Activated CD8-positive, alpha-beta memory T cell treated with anti-CD3 and anti-CD28 coated beads, Interleukin-2, amount 50 U/mL, for 1 hour (primary cell): ENCODE results near the gene HBQ1.
"Not testable (repeated sequence)": the region's sequence is repeated elsewhere in the genome, so short reads cannot be mapped to it uniquely, and the experiment has no call there.

Source experiments
- DNase-seq: peaks from one replicate; pipeline ENCODE4 v3.0.0-alpha.2; 2020; ENCODE audit errors: extremely low read depth

HBQ1 gene

GRCh38 chr16:209359-209758, 29.1 kb downstream of the HBQ1 start:
- DNase-seq: not testable (repeated sequence)

- not testable (repeated sequence) for DNase-seq
Measured at GRCh38 chr16:211631-212180, 31.4 kb downstream of the HBQ1 start.

DNA sequence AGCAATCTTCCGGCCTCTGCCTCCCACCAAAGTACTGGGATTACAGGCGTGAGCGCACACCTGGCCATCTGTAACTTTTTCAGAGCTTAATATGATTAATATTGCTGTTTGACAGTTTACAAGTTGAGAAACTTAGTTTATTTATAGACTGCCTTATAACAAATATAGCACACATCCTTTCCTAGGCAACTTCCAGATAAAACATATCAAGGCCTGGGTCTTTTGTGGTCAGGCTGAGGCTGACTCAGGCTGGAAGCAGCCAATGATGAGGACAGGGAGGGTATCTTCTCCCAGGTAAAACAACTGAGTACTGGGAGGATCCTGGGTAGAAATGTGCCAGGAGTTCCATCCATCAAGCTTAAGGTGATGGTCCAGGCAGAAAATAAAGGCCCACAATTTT, 32.7 kb downstream of the HBQ1 start:
- DNase-seq: no peak

DNA sequence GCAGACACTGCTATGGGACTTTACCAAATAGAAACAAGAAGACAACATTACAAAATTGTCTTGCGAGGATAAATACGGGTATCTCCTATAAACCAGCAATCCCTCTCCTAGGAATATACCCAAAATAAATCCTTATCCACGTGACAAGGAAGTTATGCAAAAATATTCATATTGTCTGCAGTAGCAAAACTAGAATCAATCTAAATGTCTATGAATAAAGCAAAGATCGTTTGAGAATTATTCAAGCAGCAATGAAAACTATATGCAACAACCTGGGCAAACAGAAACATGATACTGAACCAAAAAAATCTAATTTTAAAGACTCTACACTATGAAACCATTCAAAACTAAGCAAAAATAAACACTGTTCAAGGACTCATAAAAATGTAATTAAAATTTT, 39.8 kb downstream of the HBQ1 start:
- DNase-seq: no peak

GRCh38 chr16:228151-228851, 48.0 kb downstream of the HBQ1 start:
- no peak for DNase-seq

DNA sequence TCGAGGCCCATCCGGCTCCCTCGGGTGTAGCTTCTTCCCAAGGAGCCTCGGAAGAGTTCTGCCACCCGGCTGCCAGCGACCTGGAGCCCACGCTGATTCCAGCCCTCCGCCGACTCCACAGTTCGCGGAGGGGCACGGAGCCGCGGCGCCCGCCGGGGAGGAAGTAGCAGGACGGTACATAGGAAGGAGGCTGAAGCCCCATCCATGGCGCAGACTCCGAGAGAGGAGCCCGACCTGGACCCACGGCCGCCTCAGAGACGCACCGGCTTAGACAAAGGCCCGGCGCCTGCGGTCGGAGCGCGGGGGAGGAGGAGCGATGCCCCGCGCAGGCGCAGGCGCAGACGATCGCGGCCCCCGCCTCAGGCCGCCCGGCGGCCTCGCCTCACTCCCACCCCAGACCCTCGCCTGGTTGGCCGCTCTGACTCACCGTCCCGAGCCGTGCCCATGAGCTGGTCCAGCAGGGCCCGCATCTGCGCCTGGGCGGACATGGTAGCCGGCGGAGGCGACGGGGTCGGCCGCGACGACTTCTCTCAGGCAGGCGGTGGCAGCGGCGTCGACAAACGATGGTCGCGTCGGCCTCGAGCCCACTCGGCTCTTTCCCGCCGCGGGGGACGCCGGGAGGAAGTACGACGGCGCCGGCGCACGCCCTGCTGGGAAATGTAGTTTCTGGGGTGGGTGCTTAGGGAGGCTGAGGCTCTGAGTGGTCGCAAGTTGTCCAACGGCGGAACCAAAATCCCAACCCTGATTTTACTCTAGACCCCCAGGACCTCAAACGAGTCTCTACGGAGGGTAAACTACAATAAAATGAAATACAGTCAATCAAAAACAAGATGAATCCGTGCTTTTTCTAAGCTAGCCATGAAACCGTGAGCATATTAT, 48.8 kb downstream of the HBQ1 start, which contains the start of gene LUC7L:
LUC7L (minus strand) TSS at position 598 of the 879 bp plus-strand sequence; CDS start at position 488, 110 bp downstream.
- peak; percentile 51 for DNase-seq

DNA sequence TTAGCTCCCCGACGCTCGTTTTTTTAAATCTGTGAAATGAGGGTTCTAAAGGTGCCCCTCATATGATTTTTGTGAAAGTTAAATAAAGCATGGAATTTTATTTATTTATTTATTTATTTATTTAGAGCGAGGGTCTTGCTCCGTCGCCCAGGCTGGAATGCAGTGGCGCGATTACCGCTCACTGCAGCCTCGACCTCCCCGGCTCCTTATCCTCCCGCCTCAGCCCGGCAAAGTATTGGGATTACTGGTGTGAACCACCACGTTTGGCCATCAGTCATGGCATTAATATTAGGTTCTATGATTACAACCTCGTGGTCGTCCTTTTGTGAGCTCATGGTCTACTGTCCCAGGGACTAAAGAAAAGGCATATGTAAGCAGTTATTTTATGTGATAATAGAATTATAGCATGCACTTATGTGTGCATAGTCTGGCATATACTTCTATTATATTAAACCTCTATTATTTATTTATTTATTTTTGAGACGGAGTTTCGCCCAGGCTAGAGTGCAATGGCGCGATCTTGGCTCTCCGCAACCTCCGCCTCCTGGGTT, 49.5 kb downstream of the HBQ1 start:
- no peak for DNase-seq

GRCh38 chr16:230351-230750, 50.1 kb downstream of the HBQ1 start:
- DNase-seq: not testable (repeated sequence)
